KBM-7 (cell line): ENCODE results near the gene CFAP52.
"Not testable (repeated sequence)": the region's sequence is repeated elsewhere in the genome, so short reads cannot be mapped to it uniquely, and the experiment has no call there.

Experiments
- DNase-seq: peaks from one replicate; pipeline ENCODE4 v3.0.0-alpha.2; 2015
- in situ Hi-C: fragments of 300-500 bp; cut with MboI; formaldehyde crosslinking; loops from 2 replicates; pipeline ENCODE4 v1.14.3; 2020; ENCODE audit warnings: low sequenced_read_pairs, low pct_unique_long_range_greater_than_20kb, mixed read lengths

CFAP52 gene, protein sequence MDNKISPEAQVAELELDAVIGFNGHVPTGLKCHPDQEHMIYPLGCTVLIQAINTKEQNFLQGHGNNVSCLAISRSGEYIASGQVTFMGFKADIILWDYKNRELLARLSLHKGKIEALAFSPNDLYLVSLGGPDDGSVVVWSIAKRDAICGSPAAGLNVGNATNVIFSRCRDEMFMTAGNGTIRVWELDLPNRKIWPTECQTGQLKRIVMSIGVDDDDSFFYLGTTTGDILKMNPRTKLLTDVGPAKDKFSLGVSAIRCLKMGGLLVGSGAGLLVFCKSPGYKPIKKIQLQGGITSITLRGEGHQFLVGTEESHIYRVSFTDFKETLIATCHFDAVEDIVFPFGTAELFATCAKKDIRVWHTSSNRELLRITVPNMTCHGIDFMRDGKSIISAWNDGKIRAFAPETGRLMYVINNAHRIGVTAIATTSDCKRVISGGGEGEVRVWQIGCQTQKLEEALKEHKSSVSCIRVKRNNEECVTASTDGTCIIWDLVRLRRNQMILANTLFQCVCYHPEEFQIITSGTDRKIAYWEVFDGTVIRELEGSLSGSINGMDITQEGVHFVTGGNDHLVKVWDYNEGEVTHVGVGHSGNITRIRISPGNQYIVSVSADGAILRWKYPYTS

GRCh38 chr17:9576521-9577372 lies at the start of gene CFAP52:
CFAP52 (plus strand) TSS chr17:9576642; CDS start chr17:9576696, 54 bp downstream.
- in situ Hi-C loops = no loop called here
- DNase-seq = peak; percentile 77

GRCh38 chr17:9527788-9528187 lies 48.7 kb upstream of the CFAP52 start:
- in situ Hi-C loops = loop anchor here (25.0 kb wide), 1 partner anchor 540 kb away; no protein-coding TSS in a partner anchor
- DNase-seq = no peak

DNA sequence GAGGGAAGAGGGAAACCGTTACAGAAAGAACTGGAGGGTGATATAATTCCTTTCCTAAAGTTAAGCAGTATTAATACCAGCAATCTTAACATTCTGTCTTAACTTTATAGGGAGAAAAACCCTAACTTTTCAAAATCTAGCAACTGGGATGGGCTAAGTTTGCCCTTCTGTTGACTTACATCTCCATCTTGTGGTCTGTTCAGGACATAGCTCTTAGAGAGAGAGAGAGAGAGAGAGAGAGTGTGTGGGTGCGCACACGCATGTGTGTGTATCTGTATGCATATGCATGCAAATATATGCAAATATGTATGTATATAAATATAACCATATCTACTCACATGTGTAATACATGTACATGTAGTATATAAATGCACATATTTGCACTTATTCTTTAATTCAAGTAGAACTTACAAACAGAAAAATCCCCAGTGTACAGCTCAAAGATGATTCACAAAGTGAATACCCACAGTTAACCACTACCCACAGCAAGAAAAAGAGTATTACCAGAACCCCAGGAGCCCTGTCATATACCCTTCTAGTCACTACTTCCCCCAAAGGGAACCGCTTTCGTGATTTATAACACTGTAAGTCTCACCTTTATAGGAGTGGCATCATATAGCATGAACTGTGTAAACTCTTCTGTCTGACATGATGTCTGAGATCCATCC lies 47.3 kb upstream of the CFAP52 start:
- peak; percentile 28 for DNase-seq
- in situ Hi-C loops = loop anchor here (25.0 kb wide), 1 partner anchor 542 kb away; no protein-coding TSS in a partner anchor

- DNase-seq = no peak
- in situ Hi-C loops = loop anchor here (25.0 kb wide), 1 partner anchor 544 kb away; no protein-coding TSS in a partner anchor
Observed at GRCh38 chr17:9531034-9531433, 45.4 kb upstream of the CFAP52 start.

DNA sequence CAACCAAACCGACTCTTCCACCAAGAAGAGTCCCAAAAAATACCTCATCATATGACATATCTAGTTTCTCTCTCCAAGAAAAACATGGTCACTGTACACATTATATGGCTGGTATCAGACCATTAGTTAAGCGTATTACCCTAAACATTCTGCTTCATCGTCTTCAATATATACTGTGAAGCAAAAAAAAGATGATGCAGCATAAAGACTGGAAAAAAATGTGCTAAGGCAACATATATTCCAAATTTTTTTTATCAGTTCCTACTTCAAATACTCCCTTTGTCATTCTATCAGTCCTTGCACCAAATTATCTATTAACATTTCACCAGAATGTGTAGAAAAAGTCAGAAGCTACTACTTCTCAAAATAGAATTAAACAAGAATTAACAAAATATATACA lies 43.7 kb upstream of the CFAP52 start:
- DNase-seq = no peak
- in situ Hi-C loops = loop anchor here (25.0 kb wide), 1 partner anchor 545 kb away; no protein-coding TSS in a partner anchor

DNA sequence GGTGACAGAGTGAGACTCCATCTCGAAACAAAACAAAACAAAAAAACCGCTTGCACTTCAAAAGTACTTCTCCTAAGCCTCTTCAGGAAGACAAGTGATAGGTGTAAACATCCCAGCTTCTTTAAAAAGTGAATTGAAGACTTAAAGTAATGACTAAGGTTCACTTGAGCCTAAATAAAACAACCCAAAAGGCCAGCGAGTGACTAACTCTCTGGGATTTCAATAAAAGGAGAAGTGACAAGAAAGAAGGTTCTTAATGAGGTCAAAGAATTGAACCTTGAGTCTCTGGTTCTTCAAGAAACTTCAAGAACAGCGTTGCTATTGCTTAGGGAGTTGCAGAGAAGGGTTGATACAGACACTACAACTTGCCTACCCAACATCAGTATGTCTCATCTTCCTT lies 43.0 kb upstream of the CFAP52 start:
- in situ Hi-C loops = loop anchor here (25.0 kb wide), 1 partner anchor 546 kb away; no protein-coding TSS in a partner anchor
- DNase-seq = peak; percentile 7

DNA sequence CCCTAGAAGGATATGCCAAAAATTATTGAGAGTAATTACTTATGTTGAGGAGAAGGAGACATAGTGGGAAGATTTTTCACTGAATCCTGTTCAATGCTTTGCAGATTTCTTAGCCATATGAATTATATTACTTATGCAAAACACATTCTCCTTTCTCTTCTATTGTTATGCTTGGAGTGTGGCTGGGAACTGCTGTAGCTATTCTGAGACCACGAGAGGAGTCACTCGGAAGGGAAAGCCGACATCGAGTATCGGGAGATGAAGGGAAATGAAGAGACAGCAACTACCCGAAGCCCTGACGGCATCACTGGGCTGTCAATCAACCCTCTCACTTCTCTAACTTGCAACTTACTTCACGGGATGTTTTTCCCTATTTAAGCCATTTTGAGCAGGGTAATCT lies 40.4 kb upstream of the CFAP52 start:
- DNase-seq = no peak
- in situ Hi-C loops = loop anchor here (25.0 kb wide), 1 partner anchor 549 kb away; no protein-coding TSS in a partner anchor

DNA sequence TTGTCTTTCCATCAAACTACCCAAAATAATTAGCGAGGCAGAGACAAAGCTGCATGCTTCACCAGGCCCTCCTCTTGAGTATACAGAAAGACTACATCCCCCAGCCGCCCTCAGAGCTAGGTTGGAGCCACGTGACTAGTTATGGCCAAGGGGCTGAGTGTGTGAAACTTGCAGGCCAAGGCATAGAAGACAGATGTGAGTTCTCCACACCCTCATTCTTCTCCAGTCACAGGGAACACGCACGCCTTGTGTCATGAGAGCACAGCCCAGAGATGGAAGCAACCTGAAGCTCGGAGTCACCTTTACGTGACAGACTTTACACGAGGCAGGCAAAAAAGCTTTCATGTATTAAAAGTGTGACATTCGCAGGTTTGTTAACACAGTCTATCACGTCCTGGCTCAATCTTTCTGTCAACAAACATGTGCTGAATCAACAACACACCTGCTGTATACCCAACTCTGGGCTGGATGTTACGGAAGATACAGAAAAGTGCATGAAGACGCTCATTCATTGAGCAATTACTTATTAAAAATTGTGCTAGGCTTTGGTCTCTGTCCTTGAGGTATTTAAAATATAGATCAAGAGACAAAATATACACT lies 39.2 kb upstream of the CFAP52 start:
- no peak for DNase-seq
- in situ Hi-C loops = loop anchor here (25.0 kb wide), 1 partner anchor 550 kb away; no protein-coding TSS in a partner anchor

DNA sequence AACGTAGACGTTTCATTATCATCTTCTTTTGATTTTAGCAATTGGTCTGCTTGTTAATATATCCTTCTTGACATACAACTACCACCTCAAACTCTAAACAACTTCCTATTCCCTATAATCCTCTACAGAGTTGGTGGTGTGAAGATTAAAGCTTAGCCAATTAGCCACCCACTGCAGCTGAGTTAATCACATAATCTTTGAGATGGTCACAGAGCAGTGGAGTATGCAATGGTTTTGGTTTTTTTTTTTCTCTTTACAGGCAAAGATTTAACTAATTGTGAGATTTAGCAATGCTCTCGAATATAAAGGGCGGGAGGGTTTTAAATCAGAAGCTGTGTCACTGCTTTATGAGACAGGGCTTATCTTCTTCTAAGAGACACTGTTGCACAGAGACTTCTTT lies 37.8 kb upstream of the CFAP52 start:
- in situ Hi-C loops = loop anchor here (25.0 kb wide), 1 partner anchor 551 kb away; no protein-coding TSS in a partner anchor
- no peak for DNase-seq

DNA sequence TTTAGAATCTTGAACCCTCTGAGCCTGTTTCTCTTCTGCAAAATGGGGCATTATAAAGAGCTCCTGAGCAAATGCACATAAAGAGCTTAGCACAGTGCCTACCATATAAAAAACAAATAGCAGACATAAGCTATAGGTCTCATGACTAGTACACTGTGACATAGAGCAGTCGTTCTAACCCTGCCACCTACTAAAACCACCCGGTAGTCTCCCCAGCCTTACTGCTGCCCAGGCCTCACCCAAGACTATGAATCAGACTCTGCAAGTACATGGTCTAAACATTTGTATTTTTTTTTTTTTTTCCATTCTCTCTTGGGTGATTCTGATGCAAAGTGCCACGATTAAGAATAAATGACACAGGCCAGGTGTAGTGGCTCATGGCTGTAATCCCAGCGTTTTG lies 34.7 kb upstream of the CFAP52 start:
- no peak for DNase-seq
- in situ Hi-C loops = loop anchor here (25.0 kb wide), 1 partner anchor 554 kb away; no protein-coding TSS in a partner anchor

DNA sequence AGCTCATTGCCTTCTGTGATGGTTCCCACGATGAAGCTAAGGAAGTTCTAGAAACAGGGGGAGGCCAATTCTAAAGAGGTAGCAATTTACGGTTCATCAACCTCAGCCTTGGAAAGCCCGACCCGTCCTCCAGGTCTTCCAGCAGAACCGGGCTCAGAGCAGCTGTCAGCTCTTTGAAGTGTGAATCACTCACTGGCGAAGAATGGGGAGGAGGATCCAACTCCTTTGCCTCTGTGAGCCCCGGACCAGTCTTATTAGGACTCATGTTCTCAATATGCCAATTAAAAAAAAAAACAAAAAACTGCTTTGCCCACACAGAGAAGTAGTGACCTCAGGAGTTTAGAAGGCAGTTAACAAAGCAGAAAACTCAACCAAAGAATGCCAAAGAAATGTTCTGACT lies 32.2 kb upstream of the CFAP52 start:
- DNase-seq = no peak
- in situ Hi-C loops = loop anchor here (25.0 kb wide), 1 partner anchor 557 kb away; no protein-coding TSS in a partner anchor

- in situ Hi-C loops = loop anchor here (25.0 kb wide), 1 partner anchor 562 kb away; no protein-coding TSS in a partner anchor
- no peak for DNase-seq
Observed at GRCh38 chr17:9549215-9549614, 27.2 kb upstream of the CFAP52 start.

DNA sequence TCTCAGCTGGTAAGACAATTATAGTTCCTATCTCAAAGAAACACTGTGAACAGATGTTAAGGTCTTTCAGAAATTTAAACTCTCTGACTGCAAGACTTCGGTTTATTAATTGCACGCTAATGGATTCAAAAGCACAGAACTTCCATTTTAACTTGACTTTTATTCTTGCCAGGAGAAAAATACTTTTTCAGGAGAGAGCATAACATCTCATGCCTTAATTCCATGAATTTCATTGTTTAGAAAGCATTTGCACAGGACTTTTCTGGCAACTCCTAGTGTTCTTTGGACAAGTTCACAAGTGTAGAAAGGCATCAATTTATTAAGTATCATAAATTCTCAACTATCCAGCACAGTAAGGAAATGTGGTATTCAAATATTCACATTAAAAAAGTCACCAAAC lies 23.3 kb upstream of the CFAP52 start:
- no peak for DNase-seq
- in situ Hi-C loops = no loop called here

DNA sequence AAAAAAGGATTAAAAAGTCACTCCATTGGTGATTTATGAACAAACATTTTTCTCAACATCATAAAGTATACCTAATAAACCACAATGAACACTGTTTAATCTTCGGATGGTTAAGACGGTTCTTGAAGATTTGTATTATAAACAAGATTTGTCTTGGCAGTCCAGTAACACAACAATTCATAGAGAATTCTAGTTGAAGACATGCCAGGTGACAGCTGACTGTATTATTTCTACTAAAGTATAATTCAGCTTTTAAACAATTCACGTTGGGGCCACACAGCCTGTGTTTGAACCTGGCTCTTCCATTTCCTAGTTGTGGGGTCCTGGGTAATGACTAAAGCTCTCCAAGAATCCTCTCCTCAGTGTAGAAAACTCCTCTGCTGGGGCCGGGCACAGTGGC lies 22.8 kb upstream of the CFAP52 start:
- in situ Hi-C loops = no loop called here
- no peak for DNase-seq

GRCh38 chr17:9554715-9555114 lies 21.7 kb upstream of the CFAP52 start:
- DNase-seq = peak; percentile 78
- in situ Hi-C loops = not testable (repeated sequence)

DNA sequence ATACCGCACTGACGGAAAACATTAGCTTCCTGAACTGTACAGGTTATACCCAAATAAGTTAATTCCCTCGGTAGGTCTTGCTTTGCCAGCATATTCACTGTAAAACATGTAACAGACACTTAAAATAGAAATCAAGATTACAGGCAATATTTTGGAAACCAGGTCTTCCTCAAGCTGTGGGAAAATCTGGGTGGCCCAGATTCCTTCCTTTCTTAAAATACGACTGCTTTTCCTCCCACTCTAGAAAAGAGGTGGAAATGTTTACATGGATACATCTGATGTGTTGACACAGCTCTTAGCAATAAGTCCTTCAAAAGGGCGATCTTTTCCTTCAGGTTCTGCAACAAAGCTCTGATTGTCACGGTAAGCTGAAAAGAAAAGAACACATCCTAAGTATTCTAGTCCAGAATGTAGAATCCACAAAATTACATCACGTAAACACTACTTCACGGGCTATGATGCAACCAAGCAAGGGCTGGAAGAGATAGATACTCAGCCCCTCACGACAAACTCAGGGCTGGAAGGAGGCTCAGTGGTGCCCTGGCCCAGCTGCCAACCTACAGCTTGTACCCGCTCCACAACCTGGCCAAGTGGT lies 19.2 kb upstream of the CFAP52 start:
- in situ Hi-C loops = no loop called here
- no peak for DNase-seq

DNA sequence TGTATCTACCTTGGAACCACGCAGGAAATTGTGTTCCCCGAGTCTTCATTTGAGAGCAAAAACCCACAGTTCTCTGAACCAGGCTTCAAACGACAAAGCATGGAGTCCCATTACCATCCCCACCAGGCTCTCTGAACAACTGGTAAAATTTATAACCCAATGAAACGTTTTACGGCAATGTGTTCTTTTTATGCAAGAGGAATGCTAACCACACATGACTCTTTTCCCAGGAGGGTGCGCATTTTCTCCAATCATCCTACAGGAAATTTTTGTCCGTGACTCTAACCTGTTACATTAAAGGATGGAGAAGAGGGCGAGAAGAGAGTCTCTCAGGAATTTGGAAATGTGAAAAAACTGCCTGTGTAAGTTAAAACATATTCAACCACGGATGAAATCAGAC lies 18.6 kb upstream of the CFAP52 start:
- in situ Hi-C loops = no loop called here
- no peak for DNase-seq

DNA sequence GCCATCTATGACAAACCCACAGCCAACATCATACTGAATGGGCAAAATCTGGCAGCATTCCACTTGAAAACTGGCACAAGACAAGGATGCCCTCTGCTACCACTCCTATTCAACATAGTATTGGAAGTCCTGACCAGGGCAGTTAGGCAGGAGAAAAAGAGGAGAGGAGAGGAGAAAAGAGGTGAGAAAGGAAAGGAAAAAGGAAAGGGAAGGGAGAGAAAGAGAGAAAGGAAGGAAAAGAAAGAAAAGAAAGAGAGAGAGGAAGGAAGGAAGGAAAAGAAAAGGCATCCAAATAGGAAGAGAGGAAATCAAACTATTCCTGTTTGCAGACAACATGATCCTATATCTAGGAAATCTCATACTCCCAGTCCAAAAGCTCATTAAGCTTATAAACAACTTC lies 12.3 kb upstream of the CFAP52 start:
- in situ Hi-C loops = no loop called here
- no peak for DNase-seq
